Spleen (tissue), 7 donors: ENCODE results near the gene REXO1.

Experiments
- POLR2A ChIP-seq, 3 donors: fragments of 450-650 bp; IDR thresholded peaks; one replicate each; pipeline ENCODE4 v1.5.1; 2017; ENCODE audit warnings: antibody characterized with exemption in 3 of 3, mild to moderate bottlenecking in 1 of 3
- POLR2AphosphoS5 ChIP-seq, 3 donors: sonication (generic); formaldehyde crosslinking; IDR thresholded peaks; one replicate each; pipeline ENCODE4 v1.5.1; 2017; ENCODE audit warnings: antibody characterized with exemption in 3 of 3
- TF ChIP-seq, protein P1 (sequence below), 11 experiments: fragments of 200-600 bp in 7 of 11; fragments of 450-650 bp in 4 of 11; sonication (generic) in 4 of 11; IDR thresholded peaks in 8 of 11; conservative IDR thresholded peaks in 3 of 11; 1 replicate in 7 of 11; 2 replicates in 4 of 11; pipeline versions ENCODE4 v1.4.0 to v1.8.0; 2016 to 2021; ENCODE audit warnings: antibody characterized with exemption in 11 of 11, inconsistent platforms in 4 of 11, mild to moderate bottlenecking in 1 of 11
- donor health status: DM: no; HTN: no; CAD: no; lungs with moderate emphysema.
- donor health status: DM: no; HTN: no; CAD: no.
- donor health status: DM: no; HTN: no; CAD: no.

DNA sequence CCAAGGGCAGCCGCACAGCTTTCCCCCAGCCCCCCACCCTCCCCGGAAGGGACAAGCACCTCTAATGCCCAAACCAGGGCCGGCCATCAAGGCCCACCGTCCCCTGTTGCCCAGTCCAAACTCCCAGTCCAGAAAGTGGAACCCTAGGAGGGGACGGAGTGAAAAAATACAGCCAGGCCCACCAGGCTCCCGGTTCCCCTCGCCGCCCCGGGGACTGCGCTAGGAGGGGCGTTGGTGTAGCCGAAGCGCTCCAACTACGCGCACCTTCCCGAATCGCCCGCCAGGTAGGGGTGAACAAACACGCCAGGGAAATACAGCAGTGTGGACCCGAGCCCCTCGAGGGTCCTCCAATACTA is 13.8 kb upstream of the REXO1 start:
- TF ChIP-seq, protein P1, sequence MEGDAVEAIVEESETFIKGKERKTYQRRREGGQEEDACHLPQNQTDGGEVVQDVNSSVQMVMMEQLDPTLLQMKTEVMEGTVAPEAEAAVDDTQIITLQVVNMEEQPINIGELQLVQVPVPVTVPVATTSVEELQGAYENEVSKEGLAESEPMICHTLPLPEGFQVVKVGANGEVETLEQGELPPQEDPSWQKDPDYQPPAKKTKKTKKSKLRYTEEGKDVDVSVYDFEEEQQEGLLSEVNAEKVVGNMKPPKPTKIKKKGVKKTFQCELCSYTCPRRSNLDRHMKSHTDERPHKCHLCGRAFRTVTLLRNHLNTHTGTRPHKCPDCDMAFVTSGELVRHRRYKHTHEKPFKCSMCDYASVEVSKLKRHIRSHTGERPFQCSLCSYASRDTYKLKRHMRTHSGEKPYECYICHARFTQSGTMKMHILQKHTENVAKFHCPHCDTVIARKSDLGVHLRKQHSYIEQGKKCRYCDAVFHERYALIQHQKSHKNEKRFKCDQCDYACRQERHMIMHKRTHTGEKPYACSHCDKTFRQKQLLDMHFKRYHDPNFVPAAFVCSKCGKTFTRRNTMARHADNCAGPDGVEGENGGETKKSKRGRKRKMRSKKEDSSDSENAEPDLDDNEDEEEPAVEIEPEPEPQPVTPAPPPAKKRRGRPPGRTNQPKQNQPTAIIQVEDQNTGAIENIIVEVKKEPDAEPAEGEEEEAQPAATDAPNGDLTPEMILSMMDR (IDR thresholded peaks at IDR 0.05 in 8 of 11, conservative IDR thresholded peaks at IDR 0.05 in 3 of 11), result no peak
- TF ChIP-seq POLR2A (IDR thresholded peaks at IDR 0.05), result no peak
- TF ChIP-seq POLR2AphosphoS5 (IDR thresholded peaks at IDR 0.05), result no peak
